Lung microvascular endothelial cell (primary cell): ENCODE results near the gene KAT2B. TPM values are rescaled to one million over a fixed set of nuclear protein-coding genes. Genes with fewer than 3 reads are reported as not detected.

Experiments
- DNase-seq, 2 donors: peaks; one replicate each; pipeline versions ENCODE4 v3.0.0 to v3.0.0-alpha.2; 2010; ENCODE audit warnings: low read depth in 2 of 2
- total RNA-seq: library from RNA; depleted of rRNA; stranded (reverse); fragments of >200 nt; gene quantifications from 2 replicates; pipeline ENCODE4 v1.2.1, GENCODE V29; 2014

The KAT2B gene
- total RNA-seq, 1 donor from 2014 or later, result 21.8 TPM

GRCh38 chr3:20142517-20142916 lies 102.3 kb downstream of the KAT2B start:
- DNase-seq, result no peak

GRCh38 chr3:20143519-20143918 lies 103.3 kb downstream of the KAT2B start:
- no peak for DNase-seq

- DNase-seq, result no peak
These were observed 105.6 kb downstream of the KAT2B start for GRCh38 chr3:20145874-20146273.

- no peak for DNase-seq
These were observed 106.1 kb downstream of the KAT2B start for GRCh38 chr3:20146301-20146700.

- DNase-seq, result no peak
These were observed 107.1 kb downstream of the KAT2B start for GRCh38 chr3:20147361-20147760.

GRCh38 chr3:20148466-20148865 lies 108.2 kb downstream of the KAT2B start:
- DNase-seq, result no peak

GRCh38 chr3:20154078-20154477 lies 113.8 kb downstream of the KAT2B start:
- no peak for DNase-seq

GRCh38 chr3:20154928-20155327 lies 114.7 kb downstream of the KAT2B start:
- no peak for DNase-seq

- DNase-seq, result no peak
These were observed 120.0 kb downstream of the KAT2B start for GRCh38 chr3:20160230-20160629.

GRCh38 chr3:20161714-20162113 lies 121.5 kb downstream of the KAT2B start:
- no peak for DNase-seq

GRCh38 chr3:20173844-20174410 lies 133.7 kb downstream of the KAT2B start:
- DNase-seq, result no peak

- no peak for DNase-seq
These were observed 141.0 kb downstream of the KAT2B start for GRCh38 chr3:20181276-20181675.

GRCh38 chr3:20182206-20182605 lies 142.0 kb downstream of the KAT2B start:
- peak in 1 of 2 donors; percentile 48 for DNase-seq

GRCh38 chr3:20185331-20185678 lies 145.1 kb downstream of the KAT2B start:
- peak; percentile 20 to 30 for DNase-seq

- DNase-seq, result peak; percentile 98 to 99
These were observed 145.7 kb downstream of the KAT2B start, which contains the start of gene SGO1 for GRCh38 chr3:20185679-20186599. SGO1 (minus strand) TSS chr3:20186206; CDS start chr3:20184027, 2,179 bp downstream.

- peak in 1 of 2 donors; percentile 6 for DNase-seq
These were observed 146.4 kb downstream of the KAT2B start for GRCh38 chr3:20186600-20187004.

GRCh38 chr3:20190991-20191390 lies 150.7 kb downstream of the KAT2B start:
- no peak for DNase-seq

- no peak for DNase-seq
These were observed 154.7 kb downstream of the KAT2B start for GRCh38 chr3:20194793-20195460.

GRCh38 chr3:20197775-20198174 lies 157.5 kb downstream of the KAT2B start:
- peak in 1 of 2 donors; percentile 3 for DNase-seq

- DNase-seq, result no peak
These were observed 160.9 kb downstream of the KAT2B start for GRCh38 chr3:20201143-20201542.
